HG03159 (cell line): ENCODE results near the gene PRMT3.
A peak's percentile ranks its signal among the peaks of the same experiment; 100 is the strongest.
"Not testable (repeated sequence)": the region's sequence is repeated elsewhere in the genome, so short reads cannot be mapped to it uniquely, and the experiment has no call there.

Experiments
- ATAC-seq: cut with Tn5 transposase; IDR thresholded peaks from one replicate; pipeline ENCODE4 v1.9.1; 2021; ENCODE audit warnings: mild to moderate bottlenecking, moderate library complexity; ENCODE audit not compliant: unreplicated experiment

PRMT3 gene

DNA sequence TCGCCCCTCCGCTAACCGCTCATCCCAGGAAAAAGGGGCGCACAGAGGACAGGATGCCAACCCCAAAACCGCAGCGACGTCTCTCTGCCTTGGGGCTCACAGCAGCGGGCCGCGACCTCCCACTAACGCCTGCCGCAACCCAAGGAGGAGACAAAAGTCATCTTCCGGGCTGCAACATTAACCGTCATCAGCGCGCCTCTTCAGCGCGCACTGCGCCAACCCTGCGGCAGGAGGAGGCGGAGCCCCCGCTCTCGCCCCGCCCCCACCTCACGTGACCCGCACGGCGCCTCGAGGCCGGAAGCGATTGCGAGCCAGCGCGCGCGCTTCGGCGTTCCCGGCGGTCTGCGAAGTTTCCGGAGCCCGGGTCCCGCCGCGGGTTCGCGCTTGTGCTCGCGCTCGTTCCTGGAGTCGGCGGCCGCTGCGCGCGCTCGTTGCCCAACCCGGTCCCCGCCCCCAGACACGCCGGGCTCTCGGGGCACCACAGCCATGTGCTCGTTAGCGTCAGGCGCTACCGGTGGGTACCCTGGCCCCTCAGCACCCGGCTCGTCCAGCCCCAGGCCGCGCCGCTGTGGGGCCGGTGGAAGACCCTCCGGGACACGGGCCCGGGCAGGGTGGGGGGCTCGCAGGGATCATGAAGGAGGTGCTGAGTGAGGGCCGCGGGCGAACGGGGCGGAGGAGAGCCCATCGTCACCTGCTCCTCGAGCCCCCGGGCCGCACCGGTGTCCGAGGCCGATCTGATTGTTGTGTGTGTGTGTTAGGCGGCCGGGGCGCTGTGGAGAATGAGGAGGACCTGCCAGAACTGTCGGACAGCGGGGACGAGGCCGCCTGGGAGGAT lies at the start of gene PRMT3:
PRMT3 (plus strand) TSS at position 456 of the 835 bp plus-strand sequence; CDS start at position 487, 31 bp downstream.
- peak; percentile 80 for ATAC-seq

DNA sequence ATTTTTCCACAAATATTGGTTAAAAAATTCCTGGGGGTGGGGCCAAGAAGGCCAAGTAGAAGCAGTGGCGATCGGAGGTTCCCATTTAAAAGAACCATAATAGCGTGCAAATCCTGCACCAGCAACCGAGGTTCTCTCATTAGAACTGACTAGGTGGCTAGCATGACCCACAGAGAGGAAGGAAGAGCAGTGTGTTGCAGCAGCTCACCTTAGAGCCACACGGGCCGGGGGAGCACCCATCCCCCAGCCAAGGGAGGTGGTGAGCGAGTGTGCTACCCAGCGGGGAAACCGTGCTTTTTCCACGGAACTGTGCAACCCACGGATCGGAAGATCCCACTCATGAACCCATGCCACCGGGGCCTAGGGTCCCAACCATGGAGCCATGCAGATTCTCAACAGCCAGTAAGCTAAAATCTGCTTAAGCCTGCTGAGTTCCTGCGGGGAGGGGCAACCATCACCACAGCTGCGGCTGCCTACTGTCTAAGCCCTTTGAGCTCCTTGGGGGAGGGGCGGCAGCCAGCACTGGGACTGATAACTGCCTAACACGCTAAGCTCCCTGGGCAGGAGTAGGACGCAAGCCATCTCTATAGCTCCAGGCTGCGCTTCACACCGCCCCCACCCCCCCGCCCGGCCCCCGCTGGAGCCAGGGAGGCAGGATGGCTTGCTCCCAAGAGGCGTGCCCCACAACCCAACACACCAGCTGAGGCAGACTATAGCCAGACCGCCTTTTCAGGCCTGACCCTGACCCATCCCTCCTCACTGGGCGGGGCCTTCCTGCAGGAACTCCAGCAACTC lies 45.0 kb upstream of the PRMT3 start:
- no peak for ATAC-seq

DNA sequence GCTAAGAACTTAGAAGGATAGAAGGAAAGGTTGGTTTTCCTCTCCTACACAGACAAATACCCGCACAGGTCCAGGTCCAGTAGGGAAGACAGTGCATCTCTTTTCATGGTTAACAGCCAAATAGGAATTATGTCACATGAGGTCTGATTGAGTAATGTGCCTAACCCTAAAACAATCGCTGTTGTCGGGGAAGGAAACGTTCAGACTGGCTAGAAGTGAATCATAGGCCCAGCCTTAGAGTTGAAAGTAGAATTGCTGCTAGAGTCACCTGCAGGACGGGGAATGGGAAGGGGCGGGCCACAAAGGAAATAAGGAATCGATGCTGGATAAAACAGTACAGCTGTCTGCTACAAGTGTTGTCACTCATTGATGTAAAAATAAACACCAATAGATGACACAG lies 36.4 kb upstream of the PRMT3 start:
- ATAC-seq: no peak

DNA sequence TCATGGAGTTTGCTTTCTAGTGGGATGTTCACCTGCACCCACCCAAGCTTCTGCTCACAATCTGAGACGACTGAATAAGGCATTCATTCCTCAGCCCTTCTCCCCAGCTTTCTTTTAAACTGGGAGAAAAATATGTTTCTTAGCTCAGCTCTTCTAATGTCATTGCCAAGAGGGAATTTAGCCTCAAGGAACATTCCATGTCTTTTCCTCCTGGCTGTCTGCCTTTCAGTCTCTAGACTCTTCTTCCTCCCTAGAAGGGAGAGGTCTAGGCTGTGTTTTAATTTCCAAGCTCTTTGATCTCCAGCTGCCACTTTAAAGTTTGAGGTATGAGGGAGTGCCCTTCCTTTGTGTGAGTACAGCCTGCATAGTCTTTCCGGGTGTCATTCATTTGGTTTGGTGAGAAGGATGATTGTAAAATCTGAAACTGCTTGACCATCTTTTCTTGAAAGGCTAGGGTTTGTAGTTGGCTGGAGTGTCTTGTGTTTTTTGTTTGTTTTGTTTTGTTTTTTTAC lies 35.7 kb upstream of the PRMT3 start:
- ATAC-seq: no peak

GRCh38 chr11:20353829-20354434 lies 33.6 kb upstream of the PRMT3 start:
- peak; percentile 52 for ATAC-seq

DNA sequence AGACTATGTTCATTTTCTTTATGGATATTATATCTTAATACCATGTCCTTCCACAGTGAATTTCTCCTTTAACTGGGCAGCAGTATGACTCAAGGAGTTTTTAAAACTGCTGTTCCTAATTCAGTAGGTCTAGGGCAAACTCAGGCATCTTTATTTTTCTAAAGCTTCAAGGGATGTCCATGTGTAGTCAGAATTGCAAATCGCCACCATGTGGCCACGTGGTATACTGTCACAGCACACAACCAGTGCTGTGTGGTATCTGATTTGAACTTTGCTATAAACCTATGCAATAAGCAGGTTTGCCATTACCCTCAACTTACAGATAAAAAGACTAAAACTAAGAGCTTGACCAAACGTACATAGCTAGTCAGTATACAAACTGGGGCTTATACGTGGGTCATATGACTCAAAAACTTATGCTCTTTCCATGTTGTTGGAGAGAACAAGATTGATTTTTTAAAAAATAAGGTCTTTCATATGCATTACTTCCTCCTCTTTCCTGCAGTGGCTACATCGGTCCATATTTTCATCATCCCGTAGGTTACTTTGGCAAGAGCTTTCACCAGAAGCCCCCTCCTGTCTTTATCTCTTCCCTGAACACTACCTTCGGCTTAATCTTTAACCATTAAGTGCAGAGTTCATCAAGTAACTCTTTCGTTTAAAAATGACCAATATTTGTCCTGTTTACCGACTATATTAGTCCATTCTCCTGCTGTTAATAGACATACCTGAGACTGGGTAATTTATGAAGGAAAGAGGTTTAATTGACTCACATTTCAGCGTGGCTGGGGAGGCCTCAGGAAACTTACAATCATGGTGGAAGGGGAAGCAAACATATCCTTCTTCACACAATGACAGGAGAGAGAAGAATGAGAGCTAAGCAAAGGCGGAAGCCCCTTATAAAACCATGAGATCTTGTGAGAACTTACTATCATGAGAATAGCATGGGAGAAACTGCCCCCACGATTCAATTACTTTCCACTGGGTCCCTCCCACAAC lies 32.0 kb upstream of the PRMT3 start:
- peak; percentile 83 for ATAC-seq

DNA sequence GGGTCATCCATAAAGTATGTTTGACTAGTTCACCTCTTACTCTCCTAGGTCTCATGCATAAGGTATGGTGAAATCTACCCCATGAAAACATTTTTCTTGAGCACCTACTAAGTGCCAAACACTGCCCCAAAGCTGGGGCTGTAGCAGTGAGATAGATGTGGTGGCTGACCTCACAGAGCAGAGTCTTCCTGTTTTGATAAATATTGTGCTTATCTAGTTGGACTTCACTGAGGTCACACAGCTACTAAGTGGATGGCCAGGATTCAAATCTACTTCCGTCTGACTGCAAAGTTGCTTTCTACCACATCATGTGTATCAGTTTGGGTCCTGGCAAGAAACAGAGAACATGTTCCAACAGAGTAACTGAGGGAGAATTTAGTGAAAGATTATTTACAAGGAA lies 30.4 kb upstream of the PRMT3 start:
- no peak for ATAC-seq

DNA sequence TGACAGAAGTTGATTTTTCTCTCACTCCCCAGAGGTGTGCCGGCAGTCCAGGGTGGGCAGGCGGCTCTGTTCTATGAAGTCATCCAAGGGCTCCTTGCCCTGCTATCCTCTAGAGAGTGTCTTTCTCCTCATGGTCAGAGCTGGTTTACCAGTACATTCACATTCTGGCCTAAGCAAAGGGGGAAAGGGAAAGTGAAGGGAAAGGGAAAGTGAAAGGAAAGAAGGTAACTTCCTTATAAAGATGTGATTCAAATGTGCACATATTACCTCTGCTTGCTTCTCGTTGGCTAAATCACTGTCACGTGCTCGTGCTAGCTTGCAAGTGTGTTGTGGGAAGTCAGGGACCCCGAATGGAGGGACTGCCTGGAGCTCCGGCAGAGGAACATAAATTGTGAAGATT lies 26.9 kb upstream of the PRMT3 start:
- ATAC-seq: peak; percentile 44

DNA sequence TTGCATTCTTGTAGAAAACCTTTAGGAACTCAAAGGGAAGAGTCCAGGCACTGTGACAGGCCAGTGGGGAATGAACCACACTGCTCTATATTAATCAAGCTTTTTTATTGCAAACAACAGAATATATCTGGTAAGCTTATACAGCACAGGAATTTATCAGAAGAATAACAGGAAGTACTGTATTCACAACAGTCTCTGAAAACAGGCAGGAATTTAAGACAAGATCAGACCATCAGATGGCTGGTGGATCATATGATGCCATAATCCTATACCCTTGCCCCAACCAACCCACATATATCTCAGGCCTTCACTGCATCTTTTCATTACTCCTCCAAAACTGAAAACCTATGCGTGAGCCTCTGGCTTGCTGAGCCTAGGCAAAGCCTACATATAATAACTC lies 25.0 kb upstream of the PRMT3 start:
- no peak for ATAC-seq

- no peak for ATAC-seq
Observed at GRCh38 chr11:20363149-20363499, 24.4 kb upstream of the PRMT3 start.

- ATAC-seq: peak; percentile 94
Observed at GRCh38 chr11:20363500-20364340, 23.8 kb upstream of the PRMT3 start, which contains the start of gene HTATIP2. TSS of gene HTATIP2 (plus strand) at chr11:20363714. CDS start at chr11:20364238, 524 bp downstream.

- ATAC-seq: no peak
Observed at GRCh38 chr11:20364341-20364792, 23.1 kb upstream of the PRMT3 start.

DNA sequence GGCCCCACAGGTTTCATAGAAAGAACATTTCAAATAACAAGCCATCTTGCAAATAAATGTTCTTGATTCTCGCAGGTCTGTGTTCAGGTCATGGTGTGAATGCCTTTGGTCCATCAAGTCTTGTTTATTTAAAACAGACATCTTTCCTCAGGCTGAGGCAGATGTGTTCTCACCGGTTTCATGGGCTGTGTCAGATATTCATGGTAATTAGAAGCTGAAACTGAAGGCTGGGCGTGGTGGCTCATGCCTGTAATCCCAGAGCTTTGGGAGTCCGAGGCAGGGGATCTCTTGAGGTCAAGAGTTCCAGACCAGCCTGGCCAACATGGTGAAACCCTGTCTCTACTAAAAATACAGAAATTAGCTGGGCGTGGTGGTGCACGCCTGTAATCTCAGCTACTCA lies 22.1 kb upstream of the PRMT3 start:
- not testable (repeated sequence) for ATAC-seq

DNA sequence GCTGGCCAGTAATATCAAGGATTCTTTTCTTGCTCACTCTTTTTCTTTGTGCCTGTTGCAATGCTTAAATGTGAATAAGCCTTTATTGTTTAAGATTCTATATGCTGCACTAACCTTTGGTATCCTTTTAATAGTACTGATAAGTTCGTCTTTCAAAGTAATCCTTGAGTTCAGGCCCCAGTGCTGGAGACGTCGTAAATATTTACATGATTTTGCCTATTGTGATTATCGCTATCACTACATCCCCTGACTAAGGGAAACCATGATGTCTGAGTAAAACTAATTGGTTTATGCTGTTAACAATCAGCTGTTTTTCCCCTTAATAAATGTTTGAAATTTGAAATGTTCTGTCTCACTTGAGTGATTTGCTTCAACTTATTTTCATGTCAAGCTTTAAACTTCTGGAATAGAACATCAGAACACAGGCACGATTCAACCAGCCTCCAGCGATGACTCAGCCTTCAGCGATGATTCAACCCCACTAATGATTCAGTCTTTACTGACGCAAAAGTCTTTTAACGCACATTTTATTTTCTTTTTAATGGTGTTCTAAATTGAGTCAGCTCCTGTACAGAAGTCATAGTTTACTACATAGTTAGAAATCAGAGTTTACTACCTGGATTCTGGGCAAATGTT lies 20.1 kb upstream of the PRMT3 start:
- ATAC-seq: no peak

- ATAC-seq: no peak
Observed at GRCh38 chr11:20368438-20368837, 19.1 kb upstream of the PRMT3 start.

- no peak for ATAC-seq
Observed at GRCh38 chr11:20369826-20370225, 17.7 kb upstream of the PRMT3 start.

DNA sequence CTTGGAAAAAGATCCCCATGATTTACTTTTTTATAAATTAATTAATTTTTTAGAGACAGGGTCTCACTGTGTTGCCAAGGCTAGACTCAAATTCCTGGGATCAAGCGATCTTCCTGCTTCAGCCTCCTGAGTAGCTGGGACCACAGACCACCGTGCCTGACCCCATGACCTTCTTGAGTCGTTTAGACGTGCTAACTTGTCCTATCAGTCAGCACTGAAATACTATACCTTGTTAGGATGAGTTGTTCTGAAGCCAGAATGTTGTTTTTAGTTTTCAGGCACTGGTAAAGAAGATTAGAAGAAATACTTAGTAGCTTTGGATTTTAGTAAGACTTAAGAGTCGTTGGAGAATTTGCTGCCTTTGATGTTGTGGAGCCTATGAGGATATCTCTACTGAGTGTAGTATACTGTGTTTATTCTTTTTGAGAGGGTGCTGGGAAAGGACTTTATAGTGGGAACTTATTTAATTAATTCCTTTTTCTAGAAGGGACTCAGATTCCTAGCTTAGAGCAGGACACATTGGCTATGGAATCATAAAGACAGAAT lies 15.4 kb upstream of the PRMT3 start:
- ATAC-seq: no peak

- no peak for ATAC-seq
Observed at GRCh38 chr11:20373147-20373546, 14.4 kb upstream of the PRMT3 start.
